ENCODE results near the gene GOLGA7B. TPM values are rescaled to one million over a fixed set of nuclear protein-coding genes. Genes with fewer than 3 reads are reported as not detected.

The GOLGA7B gene
- total RNA-seq, 4 donors from 2014 or later: 0.14 to 0.16 TPM; not detected in 2

- Histone ChIP-seq H3K36me3 (no peaks in the 10 kb centered on the region), H3K9me3 (no peaks in the 10 kb centered on the region), H3K4me3 (no peak overlapping the region), H3K4me1 (no peaks in the 10 kb centered on the region), H3K27ac (no peak overlapping the region), H3K27me3 (no peaks in the 10 kb centered on the region)
- no peak for TF ChIP-seq EP300 (IDR thresholded peaks at IDR 0.05; ENCODE audit: low read depth)
- TF ChIP-seq POLR2A (IDR thresholded peaks at IDR 0.05): no peak
- no peak for TF ChIP-seq CTCF (IDR thresholded peaks at IDR 0.05)
- no peak for TF ChIP-seq POLR2AphosphoS5 (IDR thresholded peaks at IDR 0.05)
- intact Hi-C loops (cut with DNase I; ENCODE audit: low total_unique reads) (no loop called here), in situ Hi-C loops (cut with MboI; ENCODE audit: low pct_ligation_motif_present in 1 of 4, low pct_unique_long_range_greater_than_20kb in 1 of 4, low sequenced_read_pairs in 3 of 4) (no loop called here)
- 0 to 11% methylated on average over 1 of the region's 1 CpG for WGBS, 2 donors (ENCODE audit: low coverage in 1 of 2)
- DNase-seq: no peak
Observed at GRCh38 chr10:97861924-97862323, 12.3 kb downstream of the GOLGA7B start.

GRCh38 chr10:97863808-97864207 lies 14.2 kb downstream of the GOLGA7B start:
- Histone ChIP-seq H3K27ac (no peak overlapping the region), H3K4me1 (peaks cover 0 to under 1% (median under 1%) of the 10 kb centered on the region in 4 donors), H3K27me3 (no peaks in the 10 kb centered on the region), H3K36me3 (no peaks in the 10 kb centered on the region), H3K9me3 (no peaks in the 10 kb centered on the region), H3K4me3 (no peak overlapping the region)
- no peak for DNase-seq
- in situ Hi-C loops (cut with MboI; ENCODE audit: low pct_ligation_motif_present in 1 of 4, low pct_unique_long_range_greater_than_20kb in 1 of 4, low sequenced_read_pairs in 3 of 4): no loop called here
- WGBS, 2 donors (ENCODE audit: low coverage in 1 of 2): 88% methylated on average over 11 of the region's 11 CpGs; no CpG with 5 or more reads in 1 of the 2 donors
- no peak for TF ChIP-seq POLR2A (IDR thresholded peaks at IDR 0.05)
- no peak for TF ChIP-seq CTCF (IDR thresholded peaks at IDR 0.05)
- TF ChIP-seq POLR2AphosphoS5 (IDR thresholded peaks at IDR 0.05): no peak
- no peak for TF ChIP-seq EP300 (IDR thresholded peaks at IDR 0.05; ENCODE audit: low read depth)
- intact Hi-C loops (cut with DNase I; ENCODE audit: low total_unique reads): no loop called here

- Histone ChIP-seq H3K27ac (no peak overlapping the region), H3K36me3 (no peaks in the 10 kb centered on the region), H3K4me1 (peaks cover 6 to 10% (median 8%) of the 10 kb centered on the region in 4 donors), H3K9me3 (no peaks in the 10 kb centered on the region), H3K27me3 (peaks cover 9% of the 10 kb centered on the region), H3K4me3 (no peak overlapping the region)
- DNase-seq: no peak
- TF ChIP-seq CTCF (IDR thresholded peaks at IDR 0.05) (no peak), EP300 (IDR thresholded peaks at IDR 0.05; ENCODE audit: low read depth) (no peak), POLR2A (IDR thresholded peaks at IDR 0.05) (no peak), POLR2AphosphoS5 (IDR thresholded peaks at IDR 0.05) (no peak)
- in situ Hi-C loops (cut with MboI; ENCODE audit: low pct_ligation_motif_present in 1 of 4, low pct_unique_long_range_greater_than_20kb in 1 of 4, low sequenced_read_pairs in 3 of 4) (no loop called here), intact Hi-C loops (cut with DNase I; ENCODE audit: low total_unique reads) (no loop called here)
- 71% methylated on average over 11 of the region's 18 CpGs; no CpG with 5 or more reads in 1 of the 2 donors for WGBS, 2 donors (ENCODE audit: low coverage in 1 of 2)
Observed at GRCh38 chr10:97865488-97865887, 15.8 kb downstream of the GOLGA7B start.

- TF ChIP-seq EP300 (IDR thresholded peaks at IDR 0.05; ENCODE audit: low read depth) (no peak), CTCF (IDR thresholded peaks at IDR 0.05) (no peak), POLR2AphosphoS5 (IDR thresholded peaks at IDR 0.05) (no peak), POLR2A (IDR thresholded peaks at IDR 0.05) (no peak)
- H3K27me3 ChIP-seq: peaks cover 14% of the 10 kb centered on the region
- H3K36me3 ChIP-seq: no peaks in the 10 kb centered on the region
- H3K9me3 ChIP-seq: no peaks in the 10 kb centered on the region
- H3K4me3 ChIP-seq: no peak overlapping the region
- in situ Hi-C loops (cut with MboI; ENCODE audit: low pct_ligation_motif_present in 1 of 4, low pct_unique_long_range_greater_than_20kb in 1 of 4, low sequenced_read_pairs in 3 of 4) (no loop called here), intact Hi-C loops (cut with DNase I; ENCODE audit: low total_unique reads) (no loop called here)
- WGBS, 2 donors (ENCODE audit: low coverage in 1 of 2): 92% methylated on average over 10 of the region's 10 CpGs; no CpG with 5 or more reads in 1 of the 2 donors
- no peak overlapping the region for H3K27ac ChIP-seq
- DNase-seq: no peak
- H3K4me1 ChIP-seq: peaks cover 6 to 10% (median 8%) of the 10 kb centered on the region in 4 donors
Observed at GRCh38 chr10:97866524-97867219, 17.0 kb downstream of the GOLGA7B start.

Data from transverse colon (tissue), 4 donors.